GM18526 (cell line): ENCODE data around the gene DENND4A.

Experiments
- POLR2A ChIP-seq: IDR thresholded peaks from 3 replicates; pipeline ENCODE4 v1.6.1; 2011; ENCODE audit not compliant: insufficient read length; ENCODE audit errors: extremely low read depth

The DENND4A gene

DNA sequence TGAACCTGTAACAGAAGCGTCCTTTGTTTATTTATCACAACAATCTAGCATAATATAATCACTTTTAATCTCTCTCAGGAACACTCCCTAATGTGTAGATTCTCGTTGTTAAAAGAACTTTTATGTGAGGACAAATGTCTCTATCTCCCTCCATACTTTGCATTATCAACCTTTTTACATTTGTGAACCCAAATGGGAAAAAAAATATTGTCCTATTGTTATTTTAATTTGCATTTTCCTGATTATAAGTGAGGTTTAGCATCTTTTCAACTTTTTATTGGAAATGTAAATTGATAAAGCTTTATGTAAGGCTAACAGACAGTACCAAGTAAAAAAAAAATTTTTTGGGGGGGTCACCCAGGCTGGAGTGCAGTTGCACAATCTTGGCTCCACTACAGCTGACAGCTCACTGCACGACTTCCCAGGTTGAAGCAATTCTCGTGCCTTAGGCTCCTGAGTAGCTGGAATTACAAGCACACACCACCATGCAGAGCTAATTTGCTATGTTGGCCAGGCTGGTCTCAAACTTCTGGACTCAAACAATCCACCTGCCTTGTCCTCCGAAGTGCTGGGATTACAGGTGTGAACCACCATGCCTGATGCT is 33.0 kb upstream of the DENND4A start:
- TF ChIP-seq POLR2A, result no peak

GRCh38 chr15:65824031-65824743 is 32.1 kb upstream of the DENND4A start:
- TF ChIP-seq POLR2A, result no peak

- TF ChIP-seq POLR2A, result no peak
These were observed 30.2 kb upstream of the DENND4A start for GRCh38 chr15:65822316-65822715.

GRCh38 chr15:65821070-65821469 is 29.0 kb upstream of the DENND4A start:
- TF ChIP-seq POLR2A, result no peak

DNA sequence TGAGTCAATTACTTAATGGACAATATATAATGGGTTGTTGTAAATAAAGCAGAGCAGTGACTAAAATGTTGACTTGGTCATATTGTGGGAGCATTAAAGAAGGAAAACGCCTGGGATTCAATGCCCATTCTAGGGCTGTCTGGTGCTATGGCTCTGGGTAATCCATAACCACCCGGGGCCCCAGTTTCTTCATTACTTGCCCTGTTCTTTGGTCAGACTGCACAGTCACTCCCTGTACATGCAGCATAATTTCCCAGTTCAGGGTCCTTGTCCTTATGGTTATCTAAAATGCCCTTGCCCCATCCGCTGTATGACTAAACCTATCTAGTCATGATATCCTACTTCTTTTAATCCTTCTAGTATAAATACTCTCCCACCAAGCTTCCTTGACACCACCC is 27.5 kb upstream of the DENND4A start:
- no peak for TF ChIP-seq POLR2A

DNA sequence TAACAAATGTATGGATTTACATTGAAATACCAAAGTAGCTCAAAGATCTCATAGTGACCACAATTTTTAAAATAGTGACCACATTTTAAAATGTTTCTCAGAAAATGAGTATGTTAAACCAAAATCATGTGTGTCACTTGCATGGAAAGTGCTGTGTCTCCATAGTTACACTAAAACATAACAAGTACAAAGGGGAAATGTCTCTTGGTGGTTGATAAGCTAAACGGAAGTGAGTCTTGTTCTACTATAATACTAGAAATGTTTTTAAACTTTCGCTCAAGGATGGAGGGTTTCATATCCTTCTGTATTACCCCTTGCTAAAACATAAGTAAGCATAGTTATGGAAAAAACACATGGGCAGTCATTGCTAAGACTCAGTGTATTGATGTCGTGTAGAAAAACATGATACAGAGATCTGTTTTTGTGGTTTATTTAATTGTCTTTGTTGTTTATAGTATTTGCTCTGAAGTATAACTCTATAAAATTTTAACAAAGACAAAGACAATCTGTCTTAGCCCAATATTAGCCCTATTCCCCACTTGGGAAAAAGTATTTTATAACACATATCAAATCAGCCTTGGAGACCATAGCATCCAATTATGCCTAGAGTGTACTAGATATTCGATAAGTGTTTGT is 27.0 kb upstream of the DENND4A start:
- no peak for TF ChIP-seq POLR2A

DNA sequence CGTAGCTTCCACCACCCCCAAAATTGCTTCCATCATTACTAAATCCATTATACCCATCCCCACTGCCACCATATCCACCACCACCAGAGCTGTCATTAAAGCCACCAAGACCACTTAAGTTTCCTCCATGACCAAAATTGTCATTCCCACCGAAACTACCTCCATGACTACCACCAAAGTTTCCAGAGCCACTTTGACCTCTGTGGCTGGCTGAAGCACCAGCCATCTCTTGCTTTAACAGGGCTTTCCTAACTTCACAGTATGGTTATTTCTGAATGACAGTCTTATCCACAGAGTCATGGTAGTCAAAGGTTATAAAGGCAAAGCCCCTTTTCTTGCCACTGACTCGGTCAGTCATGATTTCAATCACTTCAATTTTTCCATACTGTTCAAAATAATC is 24.3 kb upstream of the DENND4A start:
- no peak for TF ChIP-seq POLR2A

GRCh38 chr15:65812916-65813315 is 20.8 kb upstream of the DENND4A start:
- no peak for TF ChIP-seq POLR2A

DNA sequence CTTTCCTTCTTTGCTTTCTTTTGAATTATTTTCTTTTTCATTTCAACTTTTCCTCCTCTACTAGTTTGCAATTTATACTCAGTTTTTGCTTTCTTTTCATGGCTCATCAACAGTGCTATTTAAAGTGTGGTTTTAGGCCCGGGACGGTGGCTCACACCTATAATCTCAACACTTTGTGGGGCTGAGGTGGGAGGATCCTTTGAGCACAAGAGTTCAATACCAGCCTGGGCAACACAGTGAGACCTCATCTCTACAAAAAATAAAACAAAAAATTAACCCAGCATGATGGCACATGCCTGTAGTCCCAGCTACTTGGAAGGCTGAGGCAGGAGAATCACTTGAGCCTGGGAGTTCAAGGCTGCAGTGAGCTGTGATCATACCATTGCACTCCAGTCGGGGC is 20.4 kb upstream of the DENND4A start:
- TF ChIP-seq POLR2A, result no peak

DNA sequence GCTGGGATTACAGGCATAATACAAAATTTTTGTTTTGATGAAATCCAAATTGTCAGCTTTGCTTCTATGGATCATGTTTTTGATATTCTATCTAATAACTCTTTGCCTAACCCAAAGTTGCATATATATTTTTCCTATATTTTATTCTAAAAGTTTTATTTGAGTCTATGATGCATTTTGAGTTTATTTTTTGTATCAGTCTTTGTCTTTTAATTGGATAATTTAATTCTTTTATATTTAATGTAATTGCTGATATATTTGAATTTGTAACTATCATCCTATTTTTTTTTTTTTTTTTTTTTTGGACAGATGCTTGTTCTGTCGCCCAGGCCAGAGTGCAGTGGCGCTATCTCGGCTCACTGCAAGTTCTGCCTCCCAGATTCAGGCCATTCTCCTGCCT is 19.7 kb upstream of the DENND4A start:
- TF ChIP-seq POLR2A, result no peak

DNA sequence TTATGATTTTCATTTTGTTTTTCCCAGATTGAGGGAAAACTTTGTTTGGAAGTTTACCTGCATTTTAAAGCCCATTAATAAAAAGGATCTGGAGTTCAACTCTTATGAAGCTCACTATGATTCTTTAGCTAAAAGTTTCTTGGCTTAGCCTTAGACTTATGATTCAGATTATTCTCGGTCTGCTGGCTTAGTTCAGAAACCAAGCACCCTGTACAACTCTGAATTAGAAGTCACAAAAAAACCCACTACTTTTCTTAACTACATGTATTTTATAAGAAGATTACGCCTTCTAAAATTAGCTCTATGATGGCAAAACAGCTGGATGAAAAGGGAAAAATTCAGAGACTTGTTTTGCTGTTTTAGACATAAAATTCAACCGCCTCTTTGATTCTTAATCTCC is 14.3 kb upstream of the DENND4A start:
- no peak for TF ChIP-seq POLR2A

DNA sequence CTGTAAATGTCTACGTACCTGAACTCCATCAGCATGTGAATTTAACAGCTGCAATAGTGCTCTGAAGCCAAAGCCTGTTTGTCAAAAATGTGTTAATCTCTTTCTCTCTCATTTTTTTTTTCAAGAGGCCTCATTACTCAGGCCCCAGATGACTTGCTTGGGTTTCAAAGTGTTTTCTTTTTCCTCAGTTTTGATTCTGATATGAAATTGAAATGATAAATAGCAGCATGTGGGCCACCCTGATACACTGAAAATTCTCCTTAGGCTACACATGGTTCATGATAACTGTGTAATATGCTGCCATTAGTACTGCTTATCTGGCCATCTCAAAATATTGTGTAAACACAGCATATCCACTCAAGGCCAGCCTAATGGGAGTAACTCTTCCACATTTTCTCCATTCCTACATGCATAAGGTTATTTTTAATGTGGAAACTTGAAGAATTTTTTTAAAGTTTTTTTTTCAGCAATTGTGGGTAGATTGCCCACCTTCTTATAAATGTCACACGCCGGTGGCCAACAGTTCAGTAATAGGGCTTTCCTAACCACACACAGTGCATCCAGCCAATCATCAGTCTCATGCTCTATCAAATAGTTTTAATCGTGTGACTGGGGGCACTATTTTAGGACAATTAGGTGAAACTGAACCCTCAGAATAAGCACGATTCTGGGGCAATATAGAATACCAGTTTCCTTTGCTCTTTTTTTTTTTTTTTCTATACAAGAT is 13.1 kb upstream of the DENND4A start:
- TF ChIP-seq POLR2A, result no peak

GRCh38 chr15:65804252-65804931 is 12.3 kb upstream of the DENND4A start:
- no peak for TF ChIP-seq POLR2A

DNA sequence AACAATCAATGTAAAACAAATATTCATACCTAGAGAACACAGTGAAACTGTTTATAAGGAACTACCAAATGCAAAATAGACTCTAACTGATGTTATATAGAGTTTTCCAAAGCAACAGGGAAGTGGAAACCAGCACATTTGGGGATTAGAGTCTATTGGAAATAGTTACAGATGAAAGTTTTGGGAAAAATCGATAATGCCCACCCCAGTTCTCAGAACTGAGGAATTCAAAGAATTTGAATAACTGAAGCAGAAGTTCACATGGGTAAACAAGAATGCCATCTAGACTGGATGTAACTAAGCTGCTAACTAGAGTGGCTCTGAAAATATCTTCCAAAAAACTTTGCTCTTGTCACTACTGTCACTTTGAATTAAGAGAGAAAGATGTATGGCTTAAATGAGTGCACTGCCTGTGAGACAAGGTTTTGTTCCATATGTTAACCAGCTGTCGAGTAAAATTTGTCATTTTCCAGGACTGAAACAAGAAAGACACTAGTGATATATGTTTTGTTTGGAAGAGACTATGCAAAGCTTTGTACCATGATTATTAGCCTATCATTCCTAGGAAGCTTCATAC is 9.2 kb upstream of the DENND4A start:
- TF ChIP-seq POLR2A, result no peak

- no peak for TF ChIP-seq POLR2A
These were observed 4.6 kb upstream of the DENND4A start for GRCh38 chr15:65796610-65797078.
